GM04503 (cell line): ENCODE data around the gene ST3GAL3.
A peak's percentile ranks its signal among the peaks of the same experiment; 100 is the strongest.

Experiments
- DNase-seq: peaks from one replicate; pipeline ENCODE4 v3.0.0-alpha.2; 2012; ENCODE audit warnings: low read depth

Gene ST3GAL3

GRCh38 chr1:43851561-43852338 lies 144.4 kb downstream of the ST3GAL3 start:
- DNase-seq = no peak

GRCh38 chr1:43853161-43853921 lies 146.0 kb downstream of the ST3GAL3 start:
- DNase-seq = peak; percentile 86

GRCh38 chr1:43854473-43854872 lies 147.1 kb downstream of the ST3GAL3 start:
- DNase-seq = no peak

GRCh38 chr1:43856188-43856587 lies 148.9 kb downstream of the ST3GAL3 start:
- DNase-seq = no peak

- DNase-seq = no peak
These were observed 149.8 kb downstream of the ST3GAL3 start for GRCh38 chr1:43857163-43857562.

- peak; percentile 96 for DNase-seq
These were observed 151.0 kb downstream of the ST3GAL3 start for GRCh38 chr1:43858324-43858723.

GRCh38 chr1:43861337-43861736 lies 154.0 kb downstream of the ST3GAL3 start:
- DNase-seq = no peak

GRCh38 chr1:43861988-43862735 lies 154.8 kb downstream of the ST3GAL3 start:
- DNase-seq = no peak

- no peak for DNase-seq
These were observed 157.0 kb downstream of the ST3GAL3 start for GRCh38 chr1:43864111-43865045.

GRCh38 chr1:43866201-43866600 lies 158.9 kb downstream of the ST3GAL3 start:
- DNase-seq = no peak

GRCh38 chr1:43867976-43868740 lies 160.8 kb downstream of the ST3GAL3 start:
- no peak for DNase-seq

GRCh38 chr1:43868741-43869067 lies 161.4 kb downstream of the ST3GAL3 start:
- DNase-seq = no peak

GRCh38 chr1:43870306-43870705 lies 163.0 kb downstream of the ST3GAL3 start:
- no peak for DNase-seq

GRCh38 chr1:43871181-43871910 lies 164.0 kb downstream of the ST3GAL3 start:
- no peak for DNase-seq

GRCh38 chr1:43872280-43872679 lies 164.9 kb downstream of the ST3GAL3 start:
- DNase-seq = no peak

GRCh38 chr1:43873851-43874250 lies 166.5 kb downstream of the ST3GAL3 start:
- no peak for DNase-seq

GRCh38 chr1:43874716-43875115 lies 167.4 kb downstream of the ST3GAL3 start:
- no peak for DNase-seq

GRCh38 chr1:43875331-43875730 lies 168.0 kb downstream of the ST3GAL3 start:
- DNase-seq = no peak

GRCh38 chr1:43877101-43877500 lies 169.8 kb downstream of the ST3GAL3 start:
- no peak for DNase-seq

GRCh38 chr1:43878440-43878839 lies 171.1 kb downstream of the ST3GAL3 start:
- no peak for DNase-seq
